ENCODE results near the gene FTL.
"Not testable (repeated sequence)": the region's sequence is repeated elsewhere in the genome, so short reads cannot be mapped to it uniquely, and the experiment has no call there.

Gene FTL

GRCh38 chr19:48926909-48927308 lies 38.2 kb upstream of the FTL start:
- Histone ChIP-seq H3K27me3 (no peaks in the 10 kb centered on the region), H3K36me3 (peaks cover 16% of the 10 kb centered on the region), H4K20me1 (no peaks in the 10 kb centered on the region), H3K4me1 (no peaks in the 10 kb centered on the region), H3K9me3 (no peaks in the 10 kb centered on the region), H3K4me2 (no peak overlapping the region), H3K4me3 (no peak overlapping the region), H3K9ac (no peak overlapping the region), H3K27ac (no peak overlapping the region)
- TF ChIP-seq Cebpa-rat (IDR thresholded peaks at IDR 0.05): no peak

- H3K4me1 ChIP-seq, H3K4me2 ChIP-seq, H3K9me3 ChIP-seq, H3K27me3 ChIP-seq, H3K9ac ChIP-seq, H4K20me1 ChIP-seq, H3K4me3 ChIP-seq, H3K27ac ChIP-seq: not testable (repeated sequence)
- H3K36me3 ChIP-seq: peaks cover 10% of the 10 kb centered on the region
These were observed 37.4 kb upstream of the FTL start for GRCh38 chr19:48927692-48928091.

- no peak for TF ChIP-seq Cebpa-rat (IDR thresholded peaks at IDR 0.05)
These were observed 36.7 kb upstream of the FTL start for GRCh38 chr19:48928164-48929025.

GRCh38 chr19:48933382-48933932 lies 31.7 kb upstream of the FTL start, which contains the start of gene DHDH:
TSS of gene DHDH (plus strand) at chr19:48933699. CDS start at chr19:48933722, 23 bp downstream.
- Histone ChIP-seq H3K36me3 (no peaks in the 10 kb centered on the region), H3K9me3 (0 out of 2 replicates have a peak, but pooled peaks cover 3% of the 10 kb centered on the region), H3K9ac (peak within 1 kb of the TSS; percentile 16; the same call in 1 of the 2 replicates), H3K27me3 (peaks cover 24% of the 10 kb centered on the region), H4K20me1 (no peaks in the 10 kb centered on the region), H3K27ac (no peak within 1 kb of the TSS), H3K4me2 (peak within 1 kb of the TSS; percentile 87), H3K4me1 (peaks cover 13% of the 10 kb centered on the region), H3K4me3 (peak within 1 kb of the TSS; percentile 64)
- TF ChIP-seq Cebpa-rat (IDR thresholded peaks at IDR 0.05): no peak

More at GRCh38 chr19:48928164-48929025, 36.7 kb upstream of the FTL start:
- no peak overlapping the region for H3K27ac ChIP-seq
- H3K9me3 ChIP-seq: no peaks in the 10 kb centered on the region
- H3K4me2 ChIP-seq: no peak overlapping the region
- H4K20me1 ChIP-seq: no peaks in the 10 kb centered on the region
- peaks cover 13% of the 10 kb centered on the region for H3K27me3 ChIP-seq
- H3K36me3 ChIP-seq: peaks cover 3% of the 10 kb centered on the region; the same call in 1 of the 2 replicates
- no peaks in the 10 kb centered on the region for H3K4me1 ChIP-seq
- no peak overlapping the region for H3K9ac ChIP-seq
- no peak overlapping the region for H3K4me3 ChIP-seq

GRCh38 chr19:48934837-48935236 lies 30.3 kb upstream of the FTL start:
- H3K9ac ChIP-seq: no peak overlapping the region
- peaks cover 24% of the 10 kb centered on the region for H3K27me3 ChIP-seq
- H4K20me1 ChIP-seq: no peaks in the 10 kb centered on the region
- H3K4me2 ChIP-seq: no peak overlapping the region
- no peak for TF ChIP-seq Cebpa-rat (IDR thresholded peaks at IDR 0.05)
- no peak overlapping the region for H3K4me3 ChIP-seq
- H3K9me3 ChIP-seq: 0 out of 2 replicates have a peak, but pooled peaks cover 3% of the 10 kb centered on the region
- H3K4me1 ChIP-seq: peaks cover 17% of the 10 kb centered on the region
- no peak overlapping the region for H3K27ac ChIP-seq
- no peaks in the 10 kb centered on the region; the same call in 1 of the 2 replicates for H3K36me3 ChIP-seq

- Histone ChIP-seq H3K4me2 (no peak overlapping the region), H3K4me3 (no peak overlapping the region), H3K9me3 (peaks cover 12% of the 10 kb centered on the region), H3K36me3 (peaks cover 4% of the 10 kb centered on the region), H4K20me1 (no peaks in the 10 kb centered on the region), H3K27me3 (peaks cover 24% of the 10 kb centered on the region), H3K9ac (no peak overlapping the region), H3K27ac (no peak overlapping the region), H3K4me1 (peaks cover 17% of the 10 kb centered on the region)
- no peak for TF ChIP-seq Cebpa-rat (IDR thresholded peaks at IDR 0.05)
These were observed 29.2 kb upstream of the FTL start for GRCh38 chr19:48935864-48936263.

- Histone ChIP-seq H3K4me2 (peak overlapping the region; percentile 39), H3K4me3 (no peak overlapping the region), H3K4me1 (peaks cover 19% of the 10 kb centered on the region), H3K9me3 (peaks cover 20% of the 10 kb centered on the region), H3K27ac (no peak overlapping the region), H3K9ac (no peak overlapping the region), H4K20me1 (no peaks in the 10 kb centered on the region), H3K27me3 (peaks cover 12% of the 10 kb centered on the region), H3K36me3 (peaks cover 13% of the 10 kb centered on the region)
- TF ChIP-seq Cebpa-rat (IDR thresholded peaks at IDR 0.05): no peak
These were observed 26.9 kb upstream of the FTL start for GRCh38 chr19:48938256-48938655.

GRCh38 chr19:48940902-48941301 lies 24.2 kb upstream of the FTL start:
- no peak for TF ChIP-seq Cebpa-rat (IDR thresholded peaks at IDR 0.05)
- Histone ChIP-seq H3K36me3 (peaks cover 13% of the 10 kb centered on the region), H3K9ac (no peak overlapping the region), H3K4me3 (no peak overlapping the region), H3K4me2 (no peak overlapping the region), H3K27me3 (no peaks in the 10 kb centered on the region), H3K9me3 (peaks cover 20% of the 10 kb centered on the region), H3K27ac (no peak overlapping the region), H3K4me1 (peaks cover 31% of the 10 kb centered on the region), H4K20me1 (no peaks in the 10 kb centered on the region)

GRCh38 chr19:48943081-48943480 lies 22.0 kb upstream of the FTL start:
- no peak overlapping the region for H3K4me2 ChIP-seq
- H3K4me1 ChIP-seq: peaks cover 31% of the 10 kb centered on the region
- H3K9me3 ChIP-seq: peaks cover 39% of the 10 kb centered on the region
- no peak overlapping the region for H3K27ac ChIP-seq
- H3K4me3 ChIP-seq: no peak overlapping the region
- H4K20me1 ChIP-seq: no peaks in the 10 kb centered on the region
- TF ChIP-seq Cebpa-rat (IDR thresholded peaks at IDR 0.05): no peak
- H3K9ac ChIP-seq: no peak overlapping the region
- H3K36me3 ChIP-seq: peaks cover 24% of the 10 kb centered on the region
- H3K27me3 ChIP-seq: no peaks in the 10 kb centered on the region

- Histone ChIP-seq H3K4me3 (no peak overlapping the region), H3K4me1 (peaks cover 37% of the 10 kb centered on the region), H3K9ac (no peak overlapping the region), H3K36me3 (peaks cover 24% of the 10 kb centered on the region), H4K20me1 (no peaks in the 10 kb centered on the region), H3K27ac (no peak overlapping the region), H3K27me3 (no peaks in the 10 kb centered on the region), H3K4me2 (no peak overlapping the region), H3K9me3 (peaks cover 49% of the 10 kb centered on the region)
- TF ChIP-seq Cebpa-rat (IDR thresholded peaks at IDR 0.05): no peak
These were observed 19.7 kb upstream of the FTL start for GRCh38 chr19:48945415-48945814.

All from BLaER1 (cell line).